ENCODE results near the gene CLEC16A.

The CLEC16A gene

GRCh38 chr16:10987361-10988163, 43.2 kb downstream of the CLEC16A start:
- no peak overlapping the region for H3K4me3 ChIP-seq (ENCODE audit: low read depth, low read length)
- no peak for DNase-seq (ENCODE audit: low read depth, low spot score)
- CTCF ChIA-PET: interaction anchor here (1.0 to 1.4 kb wide), 2 partner anchors 16 to 268 kb away, joined by 3 to 5 read pairs; no protein-coding TSS in a partner anchor
- POLR2A ChIA-PET: interaction anchor here (1.1 kb wide), 1 partner anchor 268 kb away, joined by 4 read pairs; the partner anchor contains the start of gene SOCS1
- TF ChIP-seq, protein P1, sequence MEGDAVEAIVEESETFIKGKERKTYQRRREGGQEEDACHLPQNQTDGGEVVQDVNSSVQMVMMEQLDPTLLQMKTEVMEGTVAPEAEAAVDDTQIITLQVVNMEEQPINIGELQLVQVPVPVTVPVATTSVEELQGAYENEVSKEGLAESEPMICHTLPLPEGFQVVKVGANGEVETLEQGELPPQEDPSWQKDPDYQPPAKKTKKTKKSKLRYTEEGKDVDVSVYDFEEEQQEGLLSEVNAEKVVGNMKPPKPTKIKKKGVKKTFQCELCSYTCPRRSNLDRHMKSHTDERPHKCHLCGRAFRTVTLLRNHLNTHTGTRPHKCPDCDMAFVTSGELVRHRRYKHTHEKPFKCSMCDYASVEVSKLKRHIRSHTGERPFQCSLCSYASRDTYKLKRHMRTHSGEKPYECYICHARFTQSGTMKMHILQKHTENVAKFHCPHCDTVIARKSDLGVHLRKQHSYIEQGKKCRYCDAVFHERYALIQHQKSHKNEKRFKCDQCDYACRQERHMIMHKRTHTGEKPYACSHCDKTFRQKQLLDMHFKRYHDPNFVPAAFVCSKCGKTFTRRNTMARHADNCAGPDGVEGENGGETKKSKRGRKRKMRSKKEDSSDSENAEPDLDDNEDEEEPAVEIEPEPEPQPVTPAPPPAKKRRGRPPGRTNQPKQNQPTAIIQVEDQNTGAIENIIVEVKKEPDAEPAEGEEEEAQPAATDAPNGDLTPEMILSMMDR (IDR thresholded peaks at IDR 0.05; ENCODE audit: insufficient read depth, low read length, missing control alignments): no peak

- no peak overlapping the region for H3K4me3 ChIP-seq (ENCODE audit: low read depth, low read length)
- TF ChIP-seq, protein P1 (IDR thresholded peaks at IDR 0.05; ENCODE audit: insufficient read depth, low read length, missing control alignments): peak; percentile 21
- ChIA-PET POLR2A (no interaction called here), CTCF (interaction anchor here (2.2 kb wide), 1 partner anchor 24 kb away, joined by 7 read pairs; no protein-coding TSS in a partner anchor)
- no peak for DNase-seq (ENCODE audit: low read depth, low spot score)
Measured at GRCh38 chr16:10988164-10988803, 43.9 kb downstream of the CLEC16A start.

- TF ChIP-seq, protein P1 (IDR thresholded peaks at IDR 0.05; ENCODE audit: insufficient read depth, low read length, missing control alignments): no peak
- ChIA-PET POLR2A (no interaction called here), CTCF (interaction anchor here (2.2 kb wide), 1 partner anchor 25 kb away, joined by 7 read pairs; no protein-coding TSS in a partner anchor)
- no peak for DNase-seq (ENCODE audit: low read depth, low spot score)
- no peak overlapping the region for H3K4me3 ChIP-seq (ENCODE audit: low read depth, low read length)
Measured at GRCh38 chr16:10988879-10989278, 44.5 kb downstream of the CLEC16A start.

DNA sequence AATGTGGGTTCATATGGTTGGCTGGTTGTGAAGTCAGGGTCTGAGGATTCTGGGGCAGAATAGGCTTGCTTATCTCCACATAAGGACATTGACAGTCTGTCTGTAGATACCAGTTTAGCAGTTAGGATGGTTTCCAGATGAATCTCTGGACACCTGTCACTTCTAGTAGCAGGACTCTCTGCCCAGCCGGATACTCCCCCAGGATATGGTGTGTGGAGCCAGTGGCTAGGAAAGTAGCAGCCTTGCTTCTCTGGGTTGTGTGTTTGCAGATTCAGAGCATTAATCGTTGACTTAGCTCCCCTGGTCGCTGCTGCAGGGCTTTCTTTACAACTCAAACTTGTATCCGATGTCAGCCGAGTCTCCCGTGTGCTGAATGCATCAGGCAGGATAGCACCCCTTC, 45.2 kb downstream of the CLEC16A start:
- ChIA-PET POLR2A (no interaction called here), CTCF (interaction anchor here (0.6 to 2.2 kb wide), 4 partner anchors 13 to 265 kb away, joined by 3 to 8 read pairs (median 6); no protein-coding TSS in a partner anchor)
- TF ChIP-seq, protein P1 (IDR thresholded peaks at IDR 0.05; ENCODE audit: insufficient read depth, low read length, missing control alignments): no peak
- no peak for DNase-seq (ENCODE audit: low read depth, low spot score)
- H3K4me3 ChIP-seq (ENCODE audit: low read depth, low read length): no peak overlapping the region

GRCh38 chr16:10990378-10990777, 46.0 kb downstream of the CLEC16A start:
- no peak overlapping the region for H3K4me3 ChIP-seq (ENCODE audit: low read depth, low read length)
- DNase-seq (ENCODE audit: low read depth, low spot score): no peak
- CTCF ChIA-PET: interaction anchor here (1.4 to 2.2 kb wide), 3 partner anchors 12 to 27 kb away, joined by 6 to 8 read pairs (median 7); no protein-coding TSS in a partner anchor
- TF ChIP-seq, protein P1 (IDR thresholded peaks at IDR 0.05; ENCODE audit: insufficient read depth, low read length, missing control alignments): no peak
- POLR2A ChIA-PET: no interaction called here

GRCh38 chr16:10992112-10992511, 47.7 kb downstream of the CLEC16A start:
- DNase-seq (ENCODE audit: low read depth, low spot score): peak; percentile 59
- ChIA-PET POLR2A (interaction anchor here (1.0 to 1.1 kb wide), 2 partner anchors 15 to 264 kb away, joined by 3 to 9 read pairs; partner anchors contain the start of gene SOCS1), CTCF (interaction anchor here (1.0 to 1.6 kb wide), 3 partner anchors 15 to 28 kb away, joined by 3 to 6 read pairs (median 3); no protein-coding TSS in a partner anchor)
- TF ChIP-seq, protein P1 (IDR thresholded peaks at IDR 0.05; ENCODE audit: insufficient read depth, low read length, missing control alignments): no peak
- H3K4me3 ChIP-seq (ENCODE audit: low read depth, low read length): no peak overlapping the region
